SK-N-SH (cell line): Measurements from ENCODE around the gene PTPRK. TPM values are rescaled to one million over a fixed set of nuclear protein-coding genes. Genes with fewer than 3 reads are reported as not detected.

Experiments
- CTCF ChIA-PET: fragments of 300-600, 350-600 bp; formaldehyde crosslinking; extraction: SDS; loops from one replicate; lab custom pipeline; 2021; lab: Yijun Ruan, JAX
- POLR2A ChIA-PET: fragments of 350-600 bp; sonication (Branson Sonifier 250); formaldehyde crosslinking; extraction: SDS; loops from one replicate; lab custom pipeline; 2020; ENCODE audit warnings: antibody characterized with exemption, inconsistent platforms; lab: Yijun Ruan, JAX
- DNase-seq: peaks from one replicate; pipeline ENCODE4 v3.0.0; 2012
- H2AFZ ChIP-seq: fragments of 200-600 bp; sonication (generic); 2 replicates; pipeline ENCODE4 v1.8.1; 2016; ENCODE audit warnings: antibody characterized with exemption, mild to moderate bottlenecking, low read depth
- H3F3A ChIP-seq: fragments of 200-600 bp; sonication (generic); replicated peaks from 2 replicates; pipeline ENCODE3; 2016; ENCODE audit warnings: antibody characterized with exemption, mild to moderate bottlenecking; ENCODE audit not compliant: insufficient read depth
- H3K27ac ChIP-seq, 2 experiments: fragments of 200-500 bp in 1 of 2; fragments of 200-600 bp in 1 of 2; sonication (Bioruptor generic) in 1 of 2; sonication (generic), shearing (Covaris generic) in 1 of 2; 2 replicates each; pipeline versions ENCODE4 v1.5.1 to v1.6.1; 2014 to 2016; ENCODE audit warnings: low read depth in 2 of 2, inconsistent platforms in 1 of 2, low read length in 1 of 2, mild to moderate bottlenecking in 1 of 2, mixed read lengths in 1 of 2
- H3K27me3 ChIP-seq: fragments of 200-600 bp; sonication (generic), shearing (Covaris generic); 2 replicates; pipeline ENCODE4 v1.6.1; 2016; ENCODE audit warnings: mixed run types; ENCODE audit not compliant: insufficient read depth
- H3K36me3 ChIP-seq, 2 experiments: fragments of 200-500 bp in 1 of 2; fragments of 200-600 bp in 1 of 2; sonication (Bioruptor generic) in 1 of 2; sonication (generic) in 1 of 2; replicated peaks in 1 of 2; 2 replicates each; pipeline versions ENCODE3 to v1.5.1; 2014 to 2016; ENCODE audit warnings: low read length in 1 of 2, mild to moderate bottlenecking in 1 of 2; ENCODE audit not compliant: insufficient read depth in 2 of 2, control insufficient read depth in 1 of 2
- H3K4me1 ChIP-seq, 2 experiments: fragments of 200-500 bp in 1 of 2; fragments of 200-600 bp in 1 of 2; sonication (Bioruptor generic) in 1 of 2; sonication (generic), shearing (Covaris generic) in 1 of 2; 2 replicates each; pipeline versions ENCODE4 v1.5.1 to v1.6.1; 2014 to 2016; ENCODE audit warnings: low read depth in 1 of 2, low read length in 1 of 2, mixed run types in 1 of 2; ENCODE audit not compliant: insufficient read depth in 2 of 2, control insufficient read depth in 1 of 2
- H3K4me2 ChIP-seq: fragments of 200-600 bp; sonication (generic), shearing (Covaris generic); 2 replicates; pipeline ENCODE4 v1.6.1; 2017; ENCODE audit warnings: mixed run types
- H3K4me3 ChIP-seq, 2 experiments: fragments of 200-500 bp in 1 of 2; fragments of 200-600 bp in 1 of 2; sonication (Bioruptor generic) in 1 of 2; sonication (generic), shearing (Covaris generic) in 1 of 2; 2 replicates each; pipeline versions ENCODE4 v1.5.1 to v1.8.1; 2014 to 2016; ENCODE audit warnings: low read depth in 2 of 2, inconsistent platforms in 1 of 2, low read length in 1 of 2, mild to moderate bottlenecking in 1 of 2, mixed read lengths in 1 of 2, moderate library complexity in 1 of 2
- H3K79me2 ChIP-seq: fragments of 200-600 bp; sonication (generic); 2 replicates; pipeline ENCODE4 v1.8.1; 2017; ENCODE audit warnings: mild to moderate bottlenecking; ENCODE audit not compliant: insufficient read depth
- H3K9ac ChIP-seq: fragments of 200-600 bp; sonication (generic); 2 replicates; pipeline ENCODE4 v1.6.1; 2017; ENCODE audit warnings: mixed run types
- H3K9me2 ChIP-seq: fragments of 200-600 bp; sonication (generic); 2 replicates; pipeline ENCODE4 v1.6.1; 2017; ENCODE audit warnings: mixed run types
- H3K9me3 ChIP-seq: fragments of 200-600 bp; sonication (generic); 2 replicates; pipeline ENCODE4 v1.6.1; 2017; ENCODE audit warnings: mixed run types, mild to moderate bottlenecking, moderate library complexity
- H4K20me1 ChIP-seq: fragments of 200-600 bp; sonication (generic); 2 replicates; pipeline ENCODE4 v1.6.1; 2017; ENCODE audit warnings: mild to moderate bottlenecking, mixed run types; ENCODE audit not compliant: insufficient read depth
- EP300 ChIP-seq, 2 experiments: IDR thresholded peaks; 2 replicates each; pipeline versions ENCODE4 v1.4.0 to v1.6.1; 2012; ENCODE audit warnings: borderline replicate concordance in 1 of 2, low read depth in 1 of 2, low read length in 1 of 2
- FOXJ3 ChIP-seq: sonication (generic); formaldehyde crosslinking; IDR thresholded peaks from 2 replicates; pipeline ENCODE4 v1.5.1; 2020; ENCODE audit warnings: mild to moderate bottlenecking, missing genetic modification reagents
- GATA2 ChIP-seq: sonication (generic); formaldehyde crosslinking; IDR thresholded peaks from 2 replicates; pipeline ENCODE4 v1.5.0; 2020; ENCODE audit warnings: mild to moderate bottlenecking, missing genetic modification reagents
- JUND ChIP-seq: IDR thresholded peaks from 2 replicates; pipeline ENCODE4 v1.4.0; 2012
- MEF2A ChIP-seq: IDR thresholded peaks from 2 replicates; pipeline ENCODE4 v1.4.0; 2012; ENCODE audit warnings: low read depth, borderline replicate concordance
- MXI1 ChIP-seq: IDR thresholded peaks from 2 replicates; pipeline ENCODE4 v1.6.1; 2012; ENCODE audit warnings: mild to moderate bottlenecking, low read depth, low read length, improper control_type of control experiment
- NFIC ChIP-seq: IDR thresholded peaks from 2 replicates; pipeline ENCODE4 v1.4.0; 2012; ENCODE audit warnings: borderline replicate concordance
- RAD21 ChIP-seq: IDR thresholded peaks from 2 replicates; pipeline ENCODE4 v1.6.1; 2012; ENCODE audit warnings: mild to moderate bottlenecking, low read length
- RFX5 ChIP-seq: IDR thresholded peaks from 2 replicates; pipeline ENCODE4 v1.6.1; 2012; ENCODE audit warnings: mild to moderate bottlenecking, improper control_type of control experiment, low read length
- SIN3A ChIP-seq: IDR thresholded peaks from 2 replicates; pipeline ENCODE4 v1.6.1; 2012; ENCODE audit warnings: low read depth, mild to moderate bottlenecking, low read length, moderate library complexity, borderline replicate concordance
- SMC3 ChIP-seq: IDR thresholded peaks from 2 replicates; pipeline ENCODE4 v1.6.1; 2012; ENCODE audit warnings: low read depth, low read length, improper control_type of control experiment
- TCF12 ChIP-seq: IDR thresholded peaks from 2 replicates; pipeline ENCODE4 v1.4.0; 2012
- WGBS: methylation state at CpG from one replicate; pipeline ENCODE4 v1.1.6; 2017; ENCODE audit warnings: low lambda C conversion rate; 5-methylcytosine and 5-hydroxymethylcytosine counted together
- polyA plus RNA-seq, 3 experiments: library from polyadenylated mRNA; depleted of rRNA; stranded (reverse); fragments of >200 nt; gene quantifications; 2 replicates each; pipeline ENCODE4 v1.2.3, GENCODE V29; 2012
- TF ChIP-seq, protein P1 (sequence below): fragments of 150-350 bp; IDR thresholded peaks from 2 replicates; pipeline ENCODE4 v1.6.1; 2016; ENCODE audit warnings: mild to moderate bottlenecking, low read depth, low read length
- TF ChIP-seq, protein P2 (sequence below): IDR thresholded peaks from 2 replicates; pipeline ENCODE4 v1.4.0; 2012; ENCODE audit warnings: low read depth, borderline replicate concordance
- TF ChIP-seq, protein P3 (sequence below): IDR thresholded peaks from 2 replicates; pipeline ENCODE4 v1.4.0; 2012; ENCODE audit warnings: low read depth

Gene PTPRK
- polyA plus RNA-seq, 1 of the 3 experiments (the other 2 are of a cell fraction): 9.5 TPM

DNA sequence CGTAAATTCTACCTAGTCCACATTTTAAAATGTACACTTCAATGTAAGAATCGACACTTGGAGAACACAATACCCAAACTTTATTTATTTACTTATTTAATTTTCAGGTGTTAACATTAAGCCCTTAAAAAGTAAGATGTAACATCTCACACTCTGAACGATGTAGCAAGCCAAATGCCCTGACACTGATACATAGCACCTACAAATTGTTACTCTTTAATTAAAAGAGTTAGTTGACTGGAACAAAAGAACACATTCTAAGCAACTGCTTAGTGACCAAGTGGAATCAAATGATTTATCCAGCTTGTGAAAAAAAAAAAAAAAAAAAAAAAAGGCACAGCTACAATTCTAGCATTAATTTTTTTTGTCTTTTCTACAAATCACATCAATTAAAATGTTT lies 327.4 kb downstream of the PTPRK start:
- ChIA-PET POLR2A (no interaction called here), CTCF (no interaction called here)
- Histone ChIP-seq H3K79me2 (no peaks in the 10 kb centered on the region), H3K4me2 (no peak overlapping the region), H3K27ac (no peak overlapping the region), H3F3A (no peaks in the 10 kb centered on the region), H3K9ac (no peak overlapping the region), H3K4me1 (no peaks in the 10 kb centered on the region), H3K9me2 (no peaks in the 10 kb centered on the region), H2AFZ (no peak overlapping the region), H3K27me3 (no peaks in the 10 kb centered on the region), H3K4me3 (no peak overlapping the region), H3K36me3 (no peaks in the 10 kb centered on the region), H4K20me1 (no peaks in the 10 kb centered on the region), H3K9me3 (no peaks in the 10 kb centered on the region)
- DNase-seq: no peak
- TF ChIP-seq SIN3A (no peak), NFIC (no peak), RAD21 (no peak), EP300 (IDR thresholded peaks at IDR 0.05; ENCODE audit: borderline replicate concordance in 1 of 2, low read depth in 1 of 2, low read length in 1 of 2) (no peak), JUND (no peak), SMC3 (no peak), MXI1 (no peak), RFX5 (no peak), TCF12 (no peak)
- TF ChIP-seq, protein P1, sequence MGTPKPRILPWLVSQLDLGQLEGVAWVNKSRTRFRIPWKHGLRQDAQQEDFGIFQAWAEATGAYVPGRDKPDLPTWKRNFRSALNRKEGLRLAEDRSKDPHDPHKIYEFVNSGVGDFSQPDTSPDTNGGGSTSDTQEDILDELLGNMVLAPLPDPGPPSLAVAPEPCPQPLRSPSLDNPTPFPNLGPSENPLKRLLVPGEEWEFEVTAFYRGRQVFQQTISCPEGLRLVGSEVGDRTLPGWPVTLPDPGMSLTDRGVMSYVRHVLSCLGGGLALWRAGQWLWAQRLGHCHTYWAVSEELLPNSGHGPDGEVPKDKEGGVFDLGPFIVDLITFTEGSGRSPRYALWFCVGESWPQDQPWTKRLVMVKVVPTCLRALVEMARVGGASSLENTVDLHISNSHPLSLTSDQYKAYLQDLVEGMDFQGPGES: no peak
- TF ChIP-seq, protein P2, sequence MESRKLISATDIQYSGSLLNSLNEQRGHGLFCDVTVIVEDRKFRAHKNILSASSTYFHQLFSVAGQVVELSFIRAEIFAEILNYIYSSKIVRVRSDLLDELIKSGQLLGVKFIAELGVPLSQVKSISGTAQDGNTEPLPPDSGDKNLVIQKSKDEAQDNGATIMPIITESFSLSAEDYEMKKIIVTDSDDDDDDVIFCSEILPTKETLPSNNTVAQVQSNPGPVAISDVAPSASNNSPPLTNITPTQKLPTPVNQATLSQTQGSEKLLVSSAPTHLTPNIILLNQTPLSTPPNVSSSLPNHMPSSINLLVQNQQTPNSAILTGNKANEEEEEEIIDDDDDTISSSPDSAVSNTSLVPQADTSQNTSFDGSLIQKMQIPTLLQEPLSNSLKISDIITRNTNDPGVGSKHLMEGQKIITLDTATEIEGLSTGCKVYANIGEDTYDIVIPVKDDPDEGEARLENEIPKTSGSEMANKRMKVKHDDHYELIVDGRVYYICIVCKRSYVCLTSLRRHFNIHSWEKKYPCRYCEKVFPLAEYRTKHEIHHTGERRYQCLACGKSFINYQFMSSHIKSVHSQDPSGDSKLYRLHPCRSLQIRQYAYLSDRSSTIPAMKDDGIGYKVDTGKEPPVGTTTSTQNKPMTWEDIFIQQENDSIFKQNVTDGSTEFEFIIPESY: no peak
- TF ChIP-seq, protein P3, sequence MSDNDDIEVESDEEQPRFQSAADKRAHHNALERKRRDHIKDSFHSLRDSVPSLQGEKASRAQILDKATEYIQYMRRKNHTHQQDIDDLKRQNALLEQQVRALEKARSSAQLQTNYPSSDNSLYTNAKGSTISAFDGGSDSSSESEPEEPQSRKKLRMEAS: no peak
- 86% methylated on average over 3 of the region's 3 CpGs for WGBS

DNA sequence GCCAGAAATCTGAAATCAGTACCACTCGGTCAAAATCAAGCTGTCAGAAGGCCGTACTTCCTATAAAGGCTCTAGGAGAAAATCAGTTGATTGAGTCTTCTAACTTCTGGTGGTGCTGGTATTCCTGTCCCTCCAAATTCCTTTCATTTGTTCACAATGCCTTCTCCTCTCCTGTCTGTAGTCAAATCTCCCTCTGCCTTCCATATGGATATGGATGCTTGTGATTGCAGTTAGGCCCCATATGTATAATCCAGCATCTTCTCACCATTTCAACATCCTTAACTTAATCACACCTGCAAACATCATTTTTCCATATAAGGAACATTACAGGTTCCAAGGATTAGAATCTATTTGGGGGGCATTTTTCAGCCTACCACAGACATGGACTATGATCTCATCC lies 331.7 kb downstream of the PTPRK start:
- TF ChIP-seq GATA2 (CRISPR knock-in tag): no peak
- TF ChIP-seq SMC3: no peak
- TF ChIP-seq FOXJ3 (CRISPR knock-in tag): no peak
- no peak for TF ChIP-seq MEF2A
- no peak for DNase-seq
- H3K27me3 ChIP-seq: no peaks in the 10 kb centered on the region
- no peaks in the 10 kb centered on the region for H4K20me1 ChIP-seq
- H3K9me3 ChIP-seq: no peaks in the 10 kb centered on the region
- H3K4me1 ChIP-seq: no peaks in the 10 kb centered on the region
- peaks cover 4% of the 10 kb centered on the region; the same call in 1 of the 2 replicates for H3K79me2 ChIP-seq
- H3K36me3 ChIP-seq: peaks cover 3 to 14% of the 10 kb centered on the region in 2 experiments
- H3K27ac ChIP-seq: no peak overlapping the region
- WGBS: 100% methylated on average over 2 of the region's 2 CpGs
- no peaks in the 10 kb centered on the region for H3K9me2 ChIP-seq
- ChIA-PET POLR2A (no interaction called here), CTCF (no interaction called here)
- H3F3A ChIP-seq: no peaks in the 10 kb centered on the region
- no peak overlapping the region for H3K4me3 ChIP-seq
- no peak overlapping the region for H2AFZ ChIP-seq
- H3K4me2 ChIP-seq: no peak overlapping the region
- H3K9ac ChIP-seq: no peak overlapping the region
